K562 (cell line): Measurements from ENCODE around the gene CNGB1. TPM values are rescaled to one million over a fixed set of nuclear protein-coding genes. Genes with fewer than 3 reads are reported as not detected.

Source experiments
- ATAC-seq: fragments of 200-7000 bp; cut with Tn5 transposase; 3 replicates; pipeline ENCODE4 v1.9.1; 2020; ENCODE audit warnings: moderate library complexity
- BruUV-seq: library from RNA; stranded (reverse); fragments of 400-500 nt; replicated peaks from 2 replicates; lab custom pipeline; 2021; lab: Mats Ljungman, UMichigan
- CTCF ChIA-PET: fragments of 300-600 bp; formaldehyde crosslinking; extraction: SDS; loops from one replicate; lab custom pipeline; 2021; ENCODE audit warnings: low intra/inter-chr PET ratio; lab: Yijun Ruan, JAX
- POLR2A ChIA-PET: fragments of 300-600, 350-650 bp; sonication (Branson Sonifier 250); formaldehyde crosslinking; extraction: SDS; loops from one replicate; lab custom pipeline; 2021; ENCODE audit warnings: antibody characterized with exemption, inconsistent platforms; lab: Yijun Ruan, JAX
- DNase-seq, 4 experiments: peaks; one replicate each; pipeline versions ENCODE4 v3.0.0 to v3.0.0-alpha.2; 2011 to 2018; ENCODE audit warnings: low spot score in 3 of 4, mixed read lengths in 3 of 4; ENCODE audit errors: extremely low read depth in 1 of 4
- FAIRE-seq: peaks from 2 replicates; lab custom pipeline; 2011; peaks lifted over from hg19 to GRCh38; lab: Jason Lieb, UNC
- H2AFZ ChIP-seq: 2 replicates; pipeline ENCODE4 v1.6.0; 2011; ENCODE audit warnings: low read depth, low read length, control low read depth, inconsistent platforms
- H3K27ac ChIP-seq: fragments of 200-600 bp; 3 replicates; pipeline ENCODE4 v1.8.0; 2011; ENCODE audit warnings: low read depth, mild to moderate bottlenecking, control low read depth, inconsistent platforms, low read length, moderate library complexity, mixed read lengths; ENCODE audit errors: extremely low read depth
- H3K27me3 ChIP-seq, 2 experiments: fragments of 300-600 bp in 1 of 2; 2 replicates in 1 of 2; 3 replicates in 1 of 2; pipeline versions ENCODE4 v1.6.0 to v1.8.0; 2011; ENCODE audit warnings: inconsistent platforms in 2 of 2, low read length in 2 of 2, mild to moderate bottlenecking in 1 of 2, mixed read lengths in 1 of 2, moderate library complexity in 1 of 2; ENCODE audit not compliant: control insufficient read depth in 2 of 2, insufficient read depth in 2 of 2
- H3K36me3 ChIP-seq: fragments of 300-600 bp; 3 replicates; pipeline ENCODE4 v1.8.0; 2011; ENCODE audit warnings: mild to moderate bottlenecking, low read length, inconsistent platforms; ENCODE audit not compliant: control insufficient read depth, insufficient read depth
- H3K4me1 ChIP-seq, 2 experiments: fragments of 200-600 bp in 1 of 2; replicated peaks in 1 of 2; 2 replicates in 1 of 2; 3 replicates in 1 of 2; pipeline versions ENCODE4 v1.5.1 to v1.8.0; 2011; ENCODE audit warnings: inconsistent platforms in 2 of 2, low read length in 2 of 2, mild to moderate bottlenecking in 1 of 2, mixed read lengths in 1 of 2, moderate library complexity in 1 of 2; ENCODE audit not compliant: control insufficient read depth in 2 of 2, insufficient read depth in 2 of 2
- H3K4me2 ChIP-seq: 2 replicates; pipeline ENCODE4 v1.6.1; 2011; ENCODE audit warnings: low read length, control low read depth, inconsistent platforms, mixed read lengths; ENCODE audit not compliant: insufficient read depth
- H3K4me3 ChIP-seq: fragments of 200-600 bp; sonication (generic), shearing (Covaris generic); 2 replicates; pipeline ENCODE4 v1.5.1; 2016; ENCODE audit warnings: control low read depth, inconsistent platforms
- H3K79me2 ChIP-seq: fragments of 200-600 bp; 3 replicates; pipeline ENCODE4 v1.8.0; 2011; ENCODE audit warnings: low read length, inconsistent platforms; ENCODE audit not compliant: control insufficient read depth, insufficient read depth
- H3K9ac ChIP-seq, 2 experiments: 2 replicates each; pipeline versions ENCODE4 v1.6.0 to v1.6.1; 2011; ENCODE audit warnings: low read depth in 2 of 2, low read length in 2 of 2, control low read depth in 1 of 2, inconsistent platforms in 1 of 2, mild to moderate bottlenecking in 1 of 2, mixed read lengths in 1 of 2; ENCODE audit not compliant: insufficient read depth in 1 of 2
- H3K9me1 ChIP-seq: one replicate; pipeline ENCODE4 v1.6.0; 2011; ENCODE audit warnings: inconsistent platforms, mild to moderate bottlenecking, low read length, moderate library complexity; ENCODE audit not compliant: control insufficient read depth, insufficient read depth
- H3K9me3 ChIP-seq: replicated peaks from 2 replicates; pipeline ENCODE4 v1.5.1; 2011; ENCODE audit warnings: low read depth, low read length, inconsistent platforms; ENCODE audit not compliant: control insufficient read depth, insufficient read depth
- H4K20me1 ChIP-seq: replicated peaks from 2 replicates; pipeline ENCODE4 v1.6.1; 2011; ENCODE audit warnings: low read length, inconsistent platforms, mixed read lengths; ENCODE audit not compliant: control insufficient read depth, insufficient read depth
- CBFA2T3 ChIP-seq: fragments of 450-650 bp; IDR thresholded peaks from 2 replicates; pipeline ENCODE4 v1.6.1; 2017
- NCOR1 ChIP-seq: fragments of 450-650 bp; IDR thresholded peaks from 2 replicates; pipeline ENCODE4 v1.6.1; 2016; ENCODE audit warnings: mild to moderate bottlenecking, moderate library complexity
- NELFE ChIP-seq: IDR thresholded peaks from 2 replicates; pipeline ENCODE4 v1.6.1; 2011; ENCODE audit warnings: mild to moderate bottlenecking; ENCODE audit not compliant: insufficient read depth, insufficient read length
- TCF3 ChIP-seq: sonication (generic); formaldehyde crosslinking; IDR thresholded peaks from 2 replicates; pipeline ENCODE4 v1.4.0; 2020; ENCODE audit warnings: mild to moderate bottlenecking, missing genetic modification reagents
- ZNF121 ChIP-seq: sonication (generic); formaldehyde crosslinking; conservative IDR thresholded peaks from 2 replicates; pipeline ENCODE4 v1.8.0; 2022; ENCODE audit warnings: missing genetic modification reagents
- ZNF175 ChIP-seq: fragments of 200-800 bp; sonication (Bioruptor generic); IDR thresholded peaks from 2 replicates; pipeline ENCODE4 v1.6.1; 2016; ENCODE audit warnings: low read depth, mild to moderate bottlenecking, missing genetic modification characterization, missing compliant biosample characterization
- ZNF263 ChIP-seq: sonication (generic); formaldehyde crosslinking; IDR thresholded peaks from 2 replicates; pipeline ENCODE4 v1.8.0; 2022; ENCODE audit warnings: mild to moderate bottlenecking, missing genetic modification reagents, borderline replicate concordance
- ZNF274 ChIP-seq: IDR thresholded peaks from 2 replicates; pipeline ENCODE4 v1.6.1; 2011; ENCODE audit warnings: low read depth, mild to moderate bottlenecking, low read length, moderate library complexity, borderline replicate concordance
- ZNF785 ChIP-seq: fragments of 250-450 bp; sonication (Bioruptor Pico); IDR thresholded peaks from 2 replicates; pipeline ENCODE4 v1.4.0; 2020; ENCODE audit warnings: mild to moderate bottlenecking
- WGBS: fragments of 100-300 bp; shearing (Covaris generic); methylation state at CpG from one replicate; pipeline ENCODE4 v1.1.6; 2016; ENCODE audit warnings: low coverage, mixed read lengths; ENCODE audit not compliant: insufficient coverage; ENCODE audit errors: missing lambda C conversion rate; 5-methylcytosine and 5-hydroxymethylcytosine counted together
- in situ Hi-C: fragments of 300-500 bp; cut with MboI; formaldehyde crosslinking; loops from 4 replicates; pipeline ENCODE4 v1.15.0; 2018; ENCODE audit warnings: inconsistent platforms, mixed read lengths
- intact Hi-C: fragments of 100-400 bp; cut with micrococcal nuclease; formaldehyde crosslinking; loops from 2 replicates; pipeline ENCODE4 v1.14.2; 2022
- polyA plus RNA-seq, 8 experiments: library from polyadenylated mRNA; depleted of rRNA in 4 of 8; stranded (reverse) in 5 of 8; unstranded in 3 of 8; fragments of >200 nt; fragmentation: Nextera tagmentation in 2 of 8; fragmentation: Illumina TruSeq in 1 of 8; extraction: Ambion mirVana in 2 of 8; extraction: Trizol in 1 of 8; gene quantifications; 2 replicates each; pipeline versions ENCODE4 v1.2.1 to v1.2.3, GENCODE V29; 2011 to 2014; ENCODE audit warnings: inconsistent platforms in 1 of 8, missing spikeins in 1 of 8
- total RNA-seq, 7 experiments: library from RNA; depleted of rRNA in 6 of 7; stranded (reverse); fragments of >200 nt in 6 of 7; fragmentation: Illumina TruSeq in 2 of 7; extraction: Trizol in 2 of 7; gene quantifications; 2 replicates each; pipeline versions ENCODE4 v1.2.1 to v1.2.3, GENCODE V29; 2011 to 2021; ENCODE audit warnings: low replicate concordance in 1 of 7
- TF ChIP-seq, protein P1 (sequence below): sonication (generic); formaldehyde crosslinking; IDR thresholded peaks from 2 replicates; pipeline ENCODE4 v1.8.1; 2023; ENCODE audit warnings: mild to moderate bottlenecking, missing genetic modification reagents, moderate library complexity
- TF ChIP-seq, protein P2 (sequence below): fragments of 200-800 bp; sonication (Bioruptor generic); IDR thresholded peaks from 2 replicates; pipeline ENCODE4 v1.6.1; 2017; ENCODE audit warnings: missing genetic modification characterization, missing compliant biosample characterization

CNGB1 gene
- total and polyA plus RNA-seq, 9 of the 15 experiments (the other 6 are each of a cell fraction or from before 2014, with no cell fraction given): not detected

DNA sequence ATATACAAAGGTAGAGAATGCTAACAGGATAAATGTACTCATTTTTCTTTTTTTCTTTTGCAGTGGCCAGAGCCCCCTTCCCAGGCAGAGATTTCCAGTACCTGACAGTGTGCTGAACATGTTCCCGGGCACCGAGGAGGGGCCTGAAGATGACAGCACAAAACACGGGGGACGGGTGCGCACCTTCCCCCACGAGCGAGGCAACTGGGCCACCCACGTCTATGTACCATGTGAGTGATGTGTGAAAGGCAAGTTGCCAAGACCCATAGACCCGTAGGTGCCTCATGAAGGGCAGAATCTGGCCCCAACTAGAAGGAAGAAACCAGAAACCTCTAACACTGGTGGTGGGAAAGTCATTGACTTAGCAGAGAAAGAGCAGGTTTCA is 31.5 kb upstream of the CNGB1 start:
- Histone ChIP-seq H4K20me1 (peaks cover 5% of the 10 kb centered on the region), H3K4me3 (peak overlapping the region; percentile 94; the same call in 1 of the 2 replicates), H3K4me2 (no peak overlapping the region; the same call in 1 of the 2 replicates), H3K79me2 (peaks cover 6% of the 10 kb centered on the region; the same call in 2 of the 3 replicates), H3K9ac (peak overlapping the region; percentile 38 to 67; a peak in 3 of 4 replicates), H3K9me3 (peaks cover 3% of the 10 kb centered on the region; the same call in 1 of the 2 replicates), H3K36me3 (peaks cover 45% of the 10 kb centered on the region; the same call in 1 of the 3 replicates), H2AFZ (no peak overlapping the region), H3K27ac (no peak overlapping the region; the same call in 2 of the 3 replicates), H3K27me3 (no peaks in the 10 kb centered on the region), H3K4me1 (peaks cover 21 to 31% of the 10 kb centered on the region in 2 experiments; a peak in 4 of 5 replicates), H3K9me1 (no peaks in the 10 kb centered on the region)
- WGBS: 85% methylated on average over 8 of the region's 9 CpGs
- BruUV-seq: no TSS peak
- ChIA-PET POLR2A (no interaction called here), CTCF (no interaction called here)
- no peak for TF ChIP-seq ZNF121 (CRISPR knock-in tag)
- no peak for TF ChIP-seq ZNF175 (CRISPR knock-in tag)
- no peak for DNase-seq
- in situ Hi-C loops: loop anchor here (5.0 to 10.0 kb wide), 2 partner anchors 100 to 248 kb away; no protein-coding TSS in a partner anchor
- intact Hi-C loops: loop anchor here (5.0 to 10.0 kb wide), 3 partner anchors 55 to 428 kb away; partner anchors contain the start of gene KATNB1
- ATAC-seq: no peak
- no peak for FAIRE-seq

DNA sequence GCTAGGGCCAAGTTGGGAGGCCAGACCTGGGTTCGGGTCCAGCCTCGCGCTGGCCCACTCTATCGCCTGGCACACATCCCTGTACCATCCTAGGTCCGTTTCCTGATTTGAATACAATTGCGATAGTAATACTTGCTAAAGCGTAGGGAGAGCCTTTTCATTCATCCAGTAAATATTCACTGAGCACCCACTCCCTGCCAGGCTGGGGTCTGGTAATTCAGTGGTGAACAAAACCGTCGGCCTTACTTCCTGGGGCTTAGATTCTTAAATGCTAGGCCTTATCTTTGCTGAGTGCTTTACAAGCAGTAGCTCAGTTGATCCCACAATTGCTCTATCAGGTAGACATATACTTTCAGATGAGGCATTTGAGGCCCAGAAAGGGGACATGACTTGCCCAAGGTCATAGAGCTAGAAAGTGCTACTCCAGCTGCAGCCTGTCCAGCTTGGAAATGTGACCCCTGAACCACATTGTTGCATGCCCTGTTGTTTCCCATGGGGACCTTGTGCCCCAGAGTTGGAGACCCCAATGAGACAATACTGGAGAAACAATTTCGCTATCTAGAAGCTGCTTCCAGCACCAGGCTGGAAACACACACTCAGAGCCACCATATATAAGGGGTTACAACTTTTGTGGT is 31.0 kb upstream of the CNGB1 start:
- Histone ChIP-seq H3K36me3 (peaks cover 45% of the 10 kb centered on the region; the same call in 1 of the 3 replicates), H3K9me3 (peaks cover 3% of the 10 kb centered on the region; the same call in 1 of the 2 replicates), H3K27me3 (no peaks in the 10 kb centered on the region), H3K9me1 (no peaks in the 10 kb centered on the region), H3K4me2 (peak overlapping the region; percentile 84), H3K4me3 (peak overlapping the region; percentile 94), H3K79me2 (peaks cover 6% of the 10 kb centered on the region; the same call in 2 of the 3 replicates), H2AFZ (peak overlapping the region; percentile 66; the same call in 1 of the 2 replicates), H4K20me1 (peaks cover 5% of the 10 kb centered on the region), H3K9ac (peak overlapping the region; percentile 67 to 96), H3K27ac (peak overlapping the region; percentile 56), H3K4me1 (peaks cover 21 to 31% of the 10 kb centered on the region in 2 experiments; a peak in 4 of 5 replicates)
- intact Hi-C loops: loop anchor here (1.0 to 10.0 kb wide), 5 partner anchors 55 to 427 kb away; partner anchors contain the start of gene KATNB1
- in situ Hi-C loops: loop anchor here (5.0 to 10.0 kb wide), 2 partner anchors 100 to 247 kb away; no protein-coding TSS in a partner anchor
- POLR2A ChIA-PET: no interaction called here
- WGBS: 13% methylated on average over 10 of the region's 10 CpGs
- ATAC-seq: peak; percentile 5; the same call in 1 of the 3 replicates
- peak; percentile 77 for FAIRE-seq
- BruUV-seq: TSS peak; percentile 38
- CTCF ChIA-PET: interaction anchor here (0.9 to 3.2 kb wide), 3 partner anchors 94 to 244 kb away, joined by 3 to 33 read pairs (median 5); no protein-coding TSS in a partner anchor
- peak in 1 of 4 experiments; percentile 37 for DNase-seq
- TF ChIP-seq ZNF263 (CRISPR knock-in tag) (no peak), NCOR1 (no peak), ZNF274 (no peak), NELFE (no peak), CBFA2T3 (peak; percentile 30; the same call in 1 of the 2 replicates), ZNF785 (CRISPR knock-in tag) (no peak), TCF3 (0 out of 2 replicates have a peak, but pooled peaks have one; percentile 18)
- TF ChIP-seq, protein P1, sequence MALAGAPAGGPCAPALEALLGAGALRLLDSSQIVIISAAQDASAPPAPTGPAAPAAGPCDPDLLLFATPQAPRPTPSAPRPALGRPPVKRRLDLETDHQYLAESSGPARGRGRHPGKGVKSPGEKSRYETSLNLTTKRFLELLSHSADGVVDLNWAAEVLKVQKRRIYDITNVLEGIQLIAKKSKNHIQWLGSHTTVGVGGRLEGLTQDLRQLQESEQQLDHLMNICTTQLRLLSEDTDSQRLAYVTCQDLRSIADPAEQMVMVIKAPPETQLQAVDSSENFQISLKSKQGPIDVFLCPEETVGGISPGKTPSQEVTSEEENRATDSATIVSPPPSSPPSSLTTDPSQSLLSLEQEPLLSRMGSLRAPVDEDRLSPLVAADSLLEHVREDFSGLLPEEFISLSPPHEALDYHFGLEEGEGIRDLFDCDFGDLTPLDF (CRISPR knock-in tag): 0 out of 2 replicates have a peak, but pooled peaks have one; percentile 14
- TF ChIP-seq, protein P2, sequence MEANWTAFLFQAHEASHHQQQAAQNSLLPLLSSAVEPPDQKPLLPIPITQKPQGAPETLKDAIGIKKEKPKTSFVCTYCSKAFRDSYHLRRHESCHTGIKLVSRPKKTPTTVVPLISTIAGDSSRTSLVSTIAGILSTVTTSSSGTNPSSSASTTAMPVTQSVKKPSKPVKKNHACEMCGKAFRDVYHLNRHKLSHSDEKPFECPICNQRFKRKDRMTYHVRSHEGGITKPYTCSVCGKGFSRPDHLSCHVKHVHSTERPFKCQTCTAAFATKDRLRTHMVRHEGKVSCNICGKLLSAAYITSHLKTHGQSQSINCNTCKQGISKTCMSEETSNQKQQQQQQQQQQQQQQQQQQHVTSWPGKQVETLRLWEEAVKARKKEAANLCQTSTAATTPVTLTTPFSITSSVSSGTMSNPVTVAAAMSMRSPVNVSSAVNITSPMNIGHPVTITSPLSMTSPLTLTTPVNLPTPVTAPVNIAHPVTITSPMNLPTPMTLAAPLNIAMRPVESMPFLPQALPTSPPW (CRISPR knock-in tag): no peak
